Measurements from ENCODE around the gene FLG. TPM values are rescaled to one million over a fixed set of nuclear protein-coding genes. Genes with fewer than 3 reads are reported as not detected.

FLG gene
- total and polyA plus RNA-seq, 2 of the 4 experiments (the other 2 are of a cell fraction) = under 0.01 TPM; not detected in 1

- no TSS peak for BruUV-seq (replicated peaks)
- H2AK9ac ChIP-seq (replicated peaks; ENCODE audit: low read depth, low read length, poor library complexity) = no peak overlapping the region
- H3K4me1 ChIP-seq (ENCODE audit: control insufficient read depth, insufficient read depth, low read length) = no peaks in the 10 kb centered on the region
- no peak overlapping the region for H2AFZ ChIP-seq (replicated peaks; ENCODE audit: low read length, poor library complexity)
- H2BK5ac ChIP-seq (ENCODE audit: low read depth, low read length, poor library complexity, severe bottlenecking) = no peak overlapping the region
- no peak overlapping the region for H3K4me2 ChIP-seq (ENCODE audit: low read depth, low read length)
- intact Hi-C loops (cut with micrococcal nuclease) (no loop called here), in situ Hi-C loops (cut with MboI; ENCODE audit: low sequenced_read_pairs) (no loop called here), dilution Hi-C loops (cut with HindIII; ENCODE audit: low sequenced_read_pairs, unreplicated experiment) (no loop called here)
- H3K56ac ChIP-seq (ENCODE audit: extremely low read depth, insufficient read depth, low read length) = no peak overlapping the region
- ChIA-PET CTCF (interaction anchor here (1.4 kb wide), 1 partner anchor 25 kb away, joined by 3 read pairs; no protein-coding TSS in a partner anchor), POLR2A (ENCODE audit: unreplicated experiment) (interaction anchor here (0.7 kb wide), 1 partner anchor 324 kb away, joined by 3 read pairs; no protein-coding TSS in a partner anchor)
- H2BK20ac ChIP-seq (ENCODE audit: low read depth, low read length) = no peak overlapping the region
- no peak overlapping the region for H4K5ac ChIP-seq (ENCODE audit: low read depth, low read length)
- H3K18ac ChIP-seq (ENCODE audit: low read depth, low read length) = no peak overlapping the region
- H3K9me1 ChIP-seq (ENCODE audit: insufficient read depth, low read length) = no peaks in the 10 kb centered on the region
- no peaks in the 10 kb centered on the region for H3K27me3 ChIP-seq (ENCODE audit: control insufficient read depth, insufficient read depth, low read length)
- H2AK5ac ChIP-seq (ENCODE audit: low read depth, low read length) = no peak overlapping the region
- H3K79me1 ChIP-seq (ENCODE audit: low read depth in 1 of 2, low read length in 2 of 2) = no peaks in the 10 kb centered on the region
- no peak overlapping the region for H4K91ac ChIP-seq (ENCODE audit: insufficient read depth, low read depth, low read length)
- H3K23ac ChIP-seq (ENCODE audit: low read depth, low read length) = no peak overlapping the region
- H3K9ac ChIP-seq (ENCODE audit: low read depth, low read length) = no peak overlapping the region
- no peak overlapping the region for H3K4me3 ChIP-seq (ENCODE audit: insufficient read depth, low read depth, low read length)
- H3K4ac ChIP-seq (ENCODE audit: low read depth, low read length) = no peak overlapping the region
- no peak overlapping the region for H3K27ac ChIP-seq (ENCODE audit: insufficient read depth, low read length)
- H3K14ac ChIP-seq (replicated peaks; ENCODE audit: low read depth, low read length) = no peak overlapping the region
- no peak for TF ChIP-seq FOS (IDR thresholded peaks at IDR 0.05; ENCODE audit: low read depth, low read length)
- no peak for TF ChIP-seq MAZ (IDR thresholded peaks at IDR 0.05; ENCODE audit: borderline replicate concordance, low read depth, low read length)
- TF ChIP-seq USF2 (IDR thresholded peaks at IDR 0.05; ENCODE audit: low read depth, low read length) = no peak
- TF ChIP-seq ELK1 (IDR thresholded peaks at IDR 0.05; ENCODE audit: borderline replicate concordance, low read depth, low read length) = no peak
- no peak for TF ChIP-seq CHD1 (IDR thresholded peaks at IDR 0.05; ENCODE audit: low read depth, low read length)
- TF ChIP-seq NFE2L2 (IDR thresholded peaks at IDR 0.05; ENCODE audit: low read depth, low read length) = no peak
- TF ChIP-seq RFX5 (IDR thresholded peaks at IDR 0.05; ENCODE audit: low read depth, low read length) = no peak
- TF ChIP-seq MXI1 (IDR thresholded peaks at IDR 0.05; ENCODE audit: borderline replicate concordance, low read depth, low read length) = no peak
- no peak for TF ChIP-seq CTCF (conservative IDR thresholded peaks at IDR 0.05; ENCODE audit: low read depth, low read length)
- TF ChIP-seq SMC3 (IDR thresholded peaks at IDR 0.05; ENCODE audit: low read depth, low read length) = no peak
- no peak for TF ChIP-seq RAD21 (IDR thresholded peaks at IDR 0.05; ENCODE audit: low read length)
- TF ChIP-seq RCOR1 (IDR thresholded peaks at IDR 0.05; ENCODE audit: insufficient replicate concordance, low read length) = no peak
- no peak for TF ChIP-seq MAFK (IDR thresholded peaks at IDR 0.05; ENCODE audit: low read depth, low read length)
- TF ChIP-seq CEBPB (IDR thresholded peaks at IDR 0.05; ENCODE audit: low read depth, low read length) = no peak
- TF ChIP-seq BHLHE40 (IDR thresholded peaks at IDR 0.05; ENCODE audit: low read depth, low read length) = no peak
- no peak overlapping the region for H2BK15ac ChIP-seq (ENCODE audit: low read depth, low read length)
- H2BK120ac ChIP-seq (ENCODE audit: low read depth, low read length) = no peak overlapping the region
- WGBS, 2 experiments (ENCODE audit: extremely low coverage in 2 of 2, insufficient read length in 1 of 2) = no CpG with 5 or more reads among the region's 1 CpG
- H3K36me3 ChIP-seq (ENCODE audit: control insufficient read depth, insufficient read depth, low read length) = no peaks in the 10 kb centered on the region
- no peaks in the 10 kb centered on the region for H3K9me3 ChIP-seq (ENCODE audit: control insufficient read depth, insufficient read depth, low read length)
- H4K20me1 ChIP-seq (ENCODE audit: insufficient read depth, low read length) = no peaks in the 10 kb centered on the region
- no peak overlapping the region for H4K8ac ChIP-seq (ENCODE audit: low read depth in 2 of 2, low read length in 2 of 2)
- DNase-seq (no peak), ATAC-seq (ENCODE audit: low read depth) (no peak)
These were observed 47.6 kb upstream of the FLG start for GRCh38 chr1:152372672-152373071.

All from IMR-90 (cell line).